Activated CD4-positive, alpha-beta T cell treated with anti-CD3 and anti-CD28 coated beads, Interleukin-2, amount 50 U/mL, for 1 hour (primary cell): ENCODE results near the gene PWWP2A.
A peak's percentile ranks its signal among the peaks of the same experiment; 100 is the strongest.

Experiments used
- DNase-seq: peaks from one replicate; pipeline ENCODE4 v3.0.0-alpha.2; 2020

The PWWP2A gene

GRCh38 chr5:160128632-160129031 lies 9.4 kb upstream of the PWWP2A start:
- DNase-seq: no peak

DNA sequence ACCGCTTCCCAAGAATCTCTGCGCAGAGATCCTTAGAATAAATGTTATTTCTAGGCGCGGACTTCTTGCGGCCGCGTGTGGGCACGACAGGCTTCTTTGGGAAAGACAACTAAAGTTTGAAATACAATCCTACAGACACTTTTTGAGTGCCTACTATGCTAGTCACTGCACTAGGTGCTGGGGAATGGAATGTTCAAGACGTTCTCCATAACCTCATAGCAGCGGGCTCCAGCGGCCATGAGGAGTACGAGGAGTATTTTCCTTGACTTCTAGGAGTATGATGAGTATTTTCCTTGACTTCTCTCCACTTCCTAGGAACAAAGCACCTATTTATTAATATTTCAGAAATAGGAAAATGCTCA lies 636 bp upstream of the PWWP2A start:
- no peak for DNase-seq

- peak; percentile 46 for DNase-seq
Observed at GRCh38 chr5:160118349-160119141, 705 bp downstream of the PWWP2A start.

DNA sequence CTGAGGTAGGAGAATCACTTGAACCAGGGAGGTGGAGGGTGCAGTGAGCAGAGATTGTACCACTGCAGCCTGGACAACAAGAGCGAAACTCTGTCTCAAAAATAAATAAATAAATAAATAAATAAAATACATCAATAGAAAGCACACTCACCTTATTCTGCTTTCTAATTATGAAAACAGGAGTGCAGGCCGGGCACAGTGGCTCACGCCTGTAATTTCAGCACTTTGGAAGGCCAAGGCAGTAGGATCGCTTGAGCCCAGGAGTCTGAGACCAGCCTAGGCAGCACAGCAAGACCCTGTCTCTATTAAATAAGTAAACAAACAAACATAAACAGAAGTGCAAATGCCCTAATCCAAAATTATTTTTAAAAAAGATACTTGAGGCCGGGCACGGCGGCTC lies 2.3 kb downstream of the PWWP2A start:
- no peak for DNase-seq

DNA sequence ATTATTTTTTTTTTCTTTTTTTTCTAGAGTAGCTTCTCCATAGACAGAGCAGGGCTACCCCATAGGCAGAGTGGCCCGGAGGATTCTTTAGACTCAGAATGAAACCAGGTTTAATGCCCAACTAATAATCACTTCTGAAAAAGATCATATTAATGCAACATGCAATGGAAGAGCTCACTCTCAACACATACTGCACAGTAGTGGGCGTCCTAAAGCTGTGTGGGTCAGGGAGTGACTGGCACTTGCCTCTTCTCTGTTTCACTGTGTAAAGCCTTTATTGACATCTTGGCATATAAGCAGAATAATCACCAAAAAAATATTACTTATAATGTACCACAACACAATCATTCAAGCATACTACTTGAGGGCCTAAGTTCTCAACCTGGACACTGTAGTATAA lies 11.1 kb downstream of the PWWP2A start:
- DNase-seq: no peak

- no peak for DNase-seq
Observed at GRCh38 chr5:160105686-160106360, 13.4 kb downstream of the PWWP2A start.

GRCh38 chr5:160097991-160098390 lies 21.3 kb downstream of the PWWP2A start:
- no peak for DNase-seq

- no peak for DNase-seq
Observed at GRCh38 chr5:160096178-160096577, 23.1 kb downstream of the PWWP2A start.

- DNase-seq: no peak
Observed at GRCh38 chr5:160092960-160093707, 26.1 kb downstream of the PWWP2A start.

DNA sequence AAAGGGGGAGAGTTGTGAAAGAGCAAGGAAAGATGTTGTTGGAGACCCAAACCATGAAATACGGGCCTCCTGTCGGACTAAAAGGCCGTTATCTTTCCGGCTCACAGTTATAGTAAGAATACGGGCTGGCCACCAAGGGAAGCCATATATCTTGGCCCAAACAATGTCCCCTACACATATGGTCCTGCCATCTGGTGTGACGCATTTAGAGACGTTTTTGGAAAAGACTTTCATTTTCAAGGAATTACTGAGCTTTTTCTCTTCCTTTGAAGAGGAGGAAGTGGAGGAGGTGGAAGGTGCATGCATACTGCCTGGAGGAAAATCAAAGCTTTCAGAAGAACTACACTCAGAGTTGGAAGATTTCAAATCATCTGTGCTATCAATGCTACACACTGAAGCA lies 26.7 kb downstream of the PWWP2A start:
- no peak for DNase-seq

DNA sequence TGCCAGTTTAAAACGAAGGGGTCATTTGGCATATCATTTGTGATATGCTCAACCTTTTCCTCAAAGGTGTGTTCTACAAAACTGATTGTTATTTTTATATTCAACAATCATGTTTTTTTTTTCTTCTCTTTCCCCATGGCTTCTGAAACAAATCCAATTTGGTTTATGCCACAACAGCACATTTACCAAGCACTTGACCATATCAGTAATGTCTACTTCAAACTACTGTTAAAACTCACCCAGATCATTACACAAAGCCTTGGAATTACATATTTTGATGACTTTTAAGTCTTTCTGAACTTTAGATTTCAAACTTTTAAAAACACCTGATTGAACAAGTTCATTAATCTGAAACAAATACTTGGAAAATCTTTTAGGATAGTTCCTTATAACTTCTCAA lies 29.2 kb downstream of the PWWP2A start:
- no peak for DNase-seq

GRCh38 chr5:160089531-160089930 lies 29.7 kb downstream of the PWWP2A start:
- DNase-seq: no peak

DNA sequence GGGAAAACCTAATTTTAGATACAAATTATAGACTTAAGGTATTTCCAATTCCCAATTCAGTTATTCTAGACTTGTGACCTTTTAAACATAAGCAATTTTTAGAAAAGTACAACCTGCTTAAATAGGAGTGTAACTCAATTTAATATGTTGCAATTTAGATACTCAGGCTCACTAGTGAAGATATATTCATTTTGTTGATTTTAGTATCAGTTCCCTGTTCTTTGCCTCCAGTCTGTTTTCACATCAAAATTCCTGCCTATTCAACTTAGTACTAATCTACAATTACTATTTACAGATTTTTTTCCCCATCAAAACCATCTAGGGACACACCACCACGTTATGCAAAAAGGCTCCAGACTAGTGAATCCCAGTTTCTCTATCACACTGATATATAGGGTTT lies 30.4 kb downstream of the PWWP2A start:
- DNase-seq: no peak

- DNase-seq: no peak
Observed at GRCh38 chr5:160087199-160087598, 32.1 kb downstream of the PWWP2A start.

DNA sequence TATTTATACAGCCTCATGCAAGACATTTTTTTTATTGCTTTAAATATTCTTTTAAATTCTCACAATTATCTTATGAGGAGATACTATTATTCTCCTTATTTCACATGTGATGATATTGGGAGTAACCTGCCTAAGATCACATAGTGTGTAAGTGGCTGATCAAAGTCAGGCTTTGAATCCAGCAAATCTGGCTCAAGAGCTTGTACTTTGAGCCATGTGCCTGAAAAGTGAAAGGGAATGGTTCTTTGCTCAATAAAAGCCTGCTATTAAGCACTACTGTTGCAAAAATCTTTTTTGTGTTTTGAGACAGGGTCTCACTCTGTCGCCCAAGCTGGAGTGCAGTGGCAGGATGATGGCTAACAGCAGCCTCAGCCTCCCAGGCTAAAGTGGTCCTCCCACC lies 35.1 kb downstream of the PWWP2A start:
- DNase-seq: no peak

- no peak for DNase-seq
Observed at GRCh38 chr5:160083501-160083900, 35.7 kb downstream of the PWWP2A start.

- DNase-seq: no peak
Observed at GRCh38 chr5:160082614-160083500, 36.4 kb downstream of the PWWP2A start.

DNA sequence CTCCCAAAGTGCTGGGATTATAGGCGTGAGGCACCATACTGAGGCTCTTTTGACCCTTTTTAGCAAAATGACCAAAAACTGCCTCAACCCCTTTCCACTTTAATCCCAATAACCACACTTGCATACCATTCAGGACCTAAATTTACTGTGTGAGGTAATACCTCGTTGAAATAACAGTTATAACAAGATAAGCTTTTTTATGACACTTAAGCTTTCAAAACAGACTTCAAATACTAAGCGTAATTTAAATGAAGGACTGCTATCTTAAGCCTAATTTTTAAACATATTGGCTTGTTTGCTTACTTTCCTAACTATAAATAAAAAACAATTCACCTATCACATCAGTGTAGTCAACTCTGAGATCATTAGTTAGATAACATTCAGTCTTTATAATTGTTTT lies 37.8 kb downstream of the PWWP2A start:
- no peak for DNase-seq

GRCh38 chr5:160079753-160080152 lies 39.5 kb downstream of the PWWP2A start:
- no peak for DNase-seq

DNA sequence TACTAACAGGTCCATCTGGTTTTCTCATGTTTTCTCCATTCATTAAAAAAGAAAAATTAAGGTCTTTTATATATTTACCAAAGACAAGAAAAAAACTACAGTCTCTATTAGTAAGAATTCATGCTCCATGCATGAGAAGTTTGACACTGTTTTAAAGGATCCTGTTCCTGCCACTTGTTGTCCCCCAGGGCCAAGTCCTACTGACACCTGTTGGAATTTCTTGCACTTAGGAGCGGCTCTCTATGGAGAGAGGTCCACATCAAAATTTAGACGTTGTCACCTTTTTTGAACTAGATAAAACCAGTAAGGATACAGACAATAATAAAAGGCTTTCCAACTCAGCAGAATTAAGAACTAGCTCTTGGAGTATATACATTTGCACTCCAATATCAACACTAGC lies 42.3 kb downstream of the PWWP2A start:
- no peak for DNase-seq

DNA sequence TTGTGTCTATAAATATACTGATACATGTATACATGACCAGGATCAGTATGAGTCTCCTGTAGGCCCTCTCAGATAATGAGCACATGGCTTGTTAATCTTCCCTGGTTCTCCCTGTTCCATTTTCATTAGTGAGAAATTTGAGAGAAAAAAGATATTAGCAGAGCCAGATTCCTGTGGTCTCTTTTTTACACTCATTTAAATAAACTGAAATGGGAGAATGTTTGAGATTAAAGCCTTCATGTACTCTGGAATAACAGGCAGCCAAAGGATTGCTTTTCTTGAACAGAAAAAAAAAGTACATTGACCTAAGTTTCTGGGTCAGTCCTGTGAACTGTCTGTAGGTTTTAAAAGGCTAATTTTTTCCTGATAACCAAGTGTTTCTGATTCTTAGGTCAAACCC lies 44.2 kb downstream of the PWWP2A start:
- no peak for DNase-seq

DNA sequence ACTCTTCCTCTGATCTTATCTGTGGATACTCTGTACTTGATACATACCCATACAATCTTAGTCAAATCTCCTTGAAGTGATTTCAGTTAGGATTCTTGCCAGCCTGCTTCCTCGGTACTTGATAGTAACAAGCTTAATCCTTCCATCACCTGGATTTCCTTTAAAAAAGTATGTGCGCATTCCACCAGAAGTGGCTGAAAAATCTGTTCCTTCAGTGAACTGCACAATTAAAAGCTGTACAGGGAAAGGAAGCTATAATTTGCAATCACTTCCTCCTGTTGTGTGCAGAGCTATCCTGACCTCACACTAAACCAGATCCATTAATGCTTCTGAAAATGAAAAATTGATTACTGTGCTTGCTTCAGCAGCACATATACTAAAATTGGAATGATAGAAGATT lies 47.3 kb downstream of the PWWP2A start:
- no peak for DNase-seq

DNA sequence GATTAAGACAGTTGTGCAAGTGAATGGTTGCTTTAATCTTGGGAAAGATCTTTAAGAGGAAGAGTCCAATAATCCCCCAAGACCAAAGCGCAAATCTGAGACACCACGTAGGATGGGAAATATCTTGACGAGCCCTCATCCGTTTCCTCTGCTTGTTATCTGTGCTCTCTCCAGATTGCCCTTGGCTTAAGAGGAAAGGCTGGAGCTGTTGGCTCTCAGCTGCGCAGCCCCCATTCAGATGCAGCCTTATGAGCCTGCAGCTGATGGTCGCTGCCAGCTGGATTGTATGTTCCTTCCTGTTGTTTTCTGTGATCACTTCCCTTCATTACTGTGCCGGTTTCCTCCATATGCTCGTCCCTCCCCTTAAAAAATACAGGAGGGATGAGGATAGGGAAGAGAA lies 47.7 kb downstream of the PWWP2A start:
- DNase-seq: no peak
